Neural cell (in vitro differentiated cells): ENCODE results near the gene LENG9. TPM values are rescaled to one million over a fixed set of nuclear protein-coding genes. Genes with fewer than 3 reads are reported as not detected.

Source experiments
- H2AFZ ChIP-seq: fragments of 200-600, 300-800 bp; sonication (generic), shearing (Covaris generic); 2 replicates; pipeline ENCODE4 v1.6.0; 2014; ENCODE audit warnings: low read depth, mild to moderate bottlenecking, antibody characterized with exemption, low read length, moderate library complexity
- H3F3A ChIP-seq: fragments of 200-600 bp; shearing (Covaris generic); 2 replicates; pipeline ENCODE4 v1.6.1; 2016; ENCODE audit warnings: mild to moderate bottlenecking, moderate library complexity, mixed read lengths, antibody characterized with exemption, low read length; ENCODE audit not compliant: insufficient read depth, poor library complexity, severe bottlenecking
- H3K27ac ChIP-seq: fragments of 200-600, 300-800 bp; sonication (generic), shearing (Covaris generic); 2 replicates; pipeline ENCODE4 v1.5.1; 2014; ENCODE audit warnings: mild to moderate bottlenecking, low read length, moderate library complexity
- H3K27me3 ChIP-seq: fragments of 300-800, 200-600 bp; sonication (generic), shearing (Covaris generic); 2 replicates; pipeline ENCODE4 v1.6.0; 2014; ENCODE audit warnings: mild to moderate bottlenecking, low read depth, low read length, moderate library complexity; ENCODE audit not compliant: insufficient read depth
- H3K36me3 ChIP-seq: fragments of 300-800, 200-600 bp; sonication (generic), shearing (Covaris generic); 2 replicates; pipeline ENCODE4 v1.5.1; 2014; ENCODE audit warnings: mild to moderate bottlenecking, antibody characterized with exemption, low read length, moderate library complexity; ENCODE audit not compliant: insufficient read depth
- H3K4me2 ChIP-seq: fragments of 300-800, 200-600 bp; sonication (generic), shearing (Covaris generic); 2 replicates; pipeline ENCODE4 v1.6.0; 2014; ENCODE audit warnings: mild to moderate bottlenecking, low read length
- H3K4me3 ChIP-seq: fragments of 300-800, 200-600 bp; sonication (generic), shearing (Covaris generic); 2 replicates; pipeline ENCODE4 v1.5.1; 2014; ENCODE audit warnings: mild to moderate bottlenecking, low read length, moderate library complexity
- H3K79me2 ChIP-seq: fragments of 200-600 bp; shearing (Covaris generic); replicated peaks from 2 replicates; pipeline ENCODE4 v1.6.0; 2014; ENCODE audit warnings: mild to moderate bottlenecking, low read length, moderate library complexity; ENCODE audit not compliant: insufficient read depth
- H3K9ac ChIP-seq: fragments of 300-800, 200-600 bp; sonication (generic), shearing (Covaris generic); 2 replicates; pipeline ENCODE4 v1.6.1; 2016; ENCODE audit warnings: mild to moderate bottlenecking, low read length, mixed read lengths
- H3K9me2 ChIP-seq: fragments of 200-600 bp; shearing (Covaris generic); 2 replicates; pipeline ENCODE4 v1.6.1; 2016; ENCODE audit warnings: mild to moderate bottlenecking, low read length, mixed read lengths; ENCODE audit not compliant: insufficient read depth
- H3K9me3 ChIP-seq: fragments of 200-600, 300-800 bp; sonication (generic), shearing (Covaris generic); 2 replicates; pipeline ENCODE4 v1.6.1; 2016; ENCODE audit warnings: mild to moderate bottlenecking, mixed run types, low read length, moderate library complexity, mixed read lengths
- H4K20me1 ChIP-seq: fragments of 200-600 bp; shearing (Covaris generic); 2 replicates; pipeline ENCODE4 v1.6.1; 2016; ENCODE audit warnings: mild to moderate bottlenecking, mixed run types; ENCODE audit not compliant: insufficient read depth
- CTCF ChIP-seq: fragments of 450-650 bp; IDR thresholded peaks from 2 replicates; pipeline ENCODE4 v1.5.1; 2014; ENCODE audit warnings: antibody characterized with exemption, mild to moderate bottlenecking, moderate library complexity; ENCODE audit not compliant: poor library complexity, severe bottlenecking
- EP300 ChIP-seq: fragments of 450-650 bp; conservative IDR thresholded peaks from 2 replicates; pipeline ENCODE4 v1.6.1; 2014; ENCODE audit warnings: antibody characterized with exemption, mild to moderate bottlenecking, moderate library complexity; ENCODE audit not compliant: poor library complexity, severe bottlenecking
- EZH2 ChIP-seq: fragments of 200-600, 300-800 bp; shearing (Covaris generic), sonication (generic); IDR thresholded peaks from 2 replicates; pipeline ENCODE4 v1.6.1; 2014; ENCODE audit warnings: antibody characterized with exemption, low read length, borderline replicate concordance, mild to moderate bottlenecking; ENCODE audit not compliant: insufficient read depth, poor library complexity, severe bottlenecking
- MXI1 ChIP-seq: fragments of 450-650 bp; conservative IDR thresholded peaks from 2 replicates; pipeline ENCODE4 v1.6.1; 2014; ENCODE audit warnings: antibody characterized with exemption, mild to moderate bottlenecking; ENCODE audit not compliant: poor library complexity, severe bottlenecking
- POLR2AphosphoS5 ChIP-seq: IDR thresholded peaks from 2 replicates; pipeline ENCODE4 v1.6.1; 2012
- RAD21 ChIP-seq: fragments of 450-650 bp; conservative IDR thresholded peaks from 2 replicates; pipeline ENCODE4 v1.6.1; 2014; ENCODE audit warnings: antibody characterized with exemption, mild to moderate bottlenecking, moderate library complexity
- REST ChIP-seq: IDR thresholded peaks from 2 replicates; pipeline ENCODE4 v1.6.1; 2012; ENCODE audit warnings: borderline replicate concordance
- SMC3 ChIP-seq: fragments of 450-650 bp; conservative IDR thresholded peaks from 2 replicates; pipeline ENCODE4 v1.6.1; 2014; ENCODE audit warnings: antibody characterized with exemption, mild to moderate bottlenecking, moderate library complexity; ENCODE audit not compliant: poor library complexity
- TAF1 ChIP-seq: IDR thresholded peaks from 2 replicates; pipeline ENCODE4 v1.6.1; 2012; ENCODE audit warnings: low read depth
- polyA plus RNA-seq: library from polyadenylated mRNA; depleted of rRNA; stranded (reverse); fragments of >200 nt; gene quantifications from 2 replicates; pipeline ENCODE4 v1.2.3, GENCODE V29; 2014

LENG9 gene
- polyA plus RNA-seq, 1 donor from 2014 or later, result 0.58 TPM

- no peaks in the 10 kb centered on the region for H3K79me2 ChIP-seq
- no peaks in the 10 kb centered on the region for H3K36me3 ChIP-seq
- H3K27ac ChIP-seq, result no peak overlapping the region
- no peak for TF ChIP-seq REST
- TF ChIP-seq SMC3, result no peak
- no peak for TF ChIP-seq EZH2
- no peak for TF ChIP-seq CTCF
- TF ChIP-seq MXI1, result no peak
- no peak for TF ChIP-seq RAD21
- TF ChIP-seq EP300, result no peak
- TF ChIP-seq TAF1, result no peak
- no peak for TF ChIP-seq POLR2AphosphoS5
- no peak overlapping the region for H3K9ac ChIP-seq
- no peaks in the 10 kb centered on the region for H3F3A ChIP-seq
- no peak overlapping the region for H3K4me2 ChIP-seq
- no peaks in the 10 kb centered on the region for H3K9me3 ChIP-seq
- no peak overlapping the region for H2AFZ ChIP-seq
- H4K20me1 ChIP-seq, result no peaks in the 10 kb centered on the region
- no peaks in the 10 kb centered on the region for H3K27me3 ChIP-seq
- no peaks in the 10 kb centered on the region for H3K9me2 ChIP-seq
- no peak overlapping the region for H3K4me3 ChIP-seq
Measured at GRCh38 chr19:54482889-54483288, 19.3 kb upstream of the LENG9 start.

GRCh38 chr19:54481326-54481930 is 17.9 kb upstream of the LENG9 start:
- H3K27ac ChIP-seq, result no peak overlapping the region
- H4K20me1 ChIP-seq, result no peaks in the 10 kb centered on the region
- peak overlapping the region; percentile 33 for H3K4me3 ChIP-seq
- no peaks in the 10 kb centered on the region for H3K36me3 ChIP-seq
- no peaks in the 10 kb centered on the region for H3F3A ChIP-seq
- TF ChIP-seq CTCF (peak; percentile 78), TAF1 (no peak), MXI1 (no peak), RAD21 (peak; percentile 68), SMC3 (peak; percentile 66), EZH2 (no peak), EP300 (no peak), REST (no peak)
- H3K9me3 ChIP-seq, result no peaks in the 10 kb centered on the region
- H3K4me2 ChIP-seq, result no peak overlapping the region
- no peaks in the 10 kb centered on the region for H3K9me2 ChIP-seq
- no peak overlapping the region for H3K9ac ChIP-seq
- H3K27me3 ChIP-seq, result no peaks in the 10 kb centered on the region
- H2AFZ ChIP-seq, result no peak overlapping the region
- H3K79me2 ChIP-seq, result no peaks in the 10 kb centered on the region
